Breast epithelium (tissue), 3 donors: ENCODE data around the gene FOXI1.

Experiments used
- CTCF ChIP-seq, 3 donors: fragments of 450-650 bp; IDR thresholded peaks; one replicate each; pipeline ENCODE4 v1.5.1; 2016 to 2017; ENCODE audit warnings: antibody characterized with exemption in 3 of 3, mild to moderate bottlenecking in 3 of 3, moderate library complexity in 3 of 3
- POLR2A ChIP-seq: fragments of 450-650 bp; IDR thresholded peaks from one replicate; pipeline ENCODE4 v1.6.1; 2016; ENCODE audit warnings: antibody characterized with exemption, mild to moderate bottlenecking, moderate library complexity
- POLR2AphosphoS5 ChIP-seq, 3 donors: sonication (generic); formaldehyde crosslinking; IDR thresholded peaks; one replicate each; pipeline ENCODE4 v1.6.1; 2017; ENCODE audit warnings: antibody characterized with exemption in 3 of 3

- TF ChIP-seq CTCF (IDR thresholded peaks at IDR 0.05): no peak
- TF ChIP-seq POLR2AphosphoS5 (IDR thresholded peaks at IDR 0.05): no peak
- TF ChIP-seq POLR2A: no peak
These were observed 26.8 kb upstream of the FOXI1 start for GRCh38 chr5:170078931-170079330.
